ENCODE data around the gene RHBDL3. TPM values are rescaled to one million over a fixed set of nuclear protein-coding genes. Genes with fewer than 3 reads are reported as not detected.
A peak's percentile ranks its signal among the peaks of the same experiment; 100 is the strongest.

RHBDL3 gene, protein sequence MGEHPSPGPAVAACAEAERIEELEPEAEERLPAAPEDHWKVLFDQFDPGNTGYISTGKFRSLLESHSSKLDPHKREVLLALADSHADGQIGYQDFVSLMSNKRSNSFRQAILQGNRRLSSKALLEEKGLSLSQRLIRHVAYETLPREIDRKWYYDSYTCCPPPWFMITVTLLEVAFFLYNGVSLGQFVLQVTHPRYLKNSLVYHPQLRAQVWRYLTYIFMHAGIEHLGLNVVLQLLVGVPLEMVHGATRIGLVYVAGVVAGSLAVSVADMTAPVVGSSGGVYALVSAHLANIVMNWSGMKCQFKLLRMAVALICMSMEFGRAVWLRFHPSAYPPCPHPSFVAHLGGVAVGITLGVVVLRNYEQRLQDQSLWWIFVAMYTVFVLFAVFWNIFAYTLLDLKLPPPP
- under 1 TPM; 0.29 to 0.54 TPM for total RNA-seq

DNA sequence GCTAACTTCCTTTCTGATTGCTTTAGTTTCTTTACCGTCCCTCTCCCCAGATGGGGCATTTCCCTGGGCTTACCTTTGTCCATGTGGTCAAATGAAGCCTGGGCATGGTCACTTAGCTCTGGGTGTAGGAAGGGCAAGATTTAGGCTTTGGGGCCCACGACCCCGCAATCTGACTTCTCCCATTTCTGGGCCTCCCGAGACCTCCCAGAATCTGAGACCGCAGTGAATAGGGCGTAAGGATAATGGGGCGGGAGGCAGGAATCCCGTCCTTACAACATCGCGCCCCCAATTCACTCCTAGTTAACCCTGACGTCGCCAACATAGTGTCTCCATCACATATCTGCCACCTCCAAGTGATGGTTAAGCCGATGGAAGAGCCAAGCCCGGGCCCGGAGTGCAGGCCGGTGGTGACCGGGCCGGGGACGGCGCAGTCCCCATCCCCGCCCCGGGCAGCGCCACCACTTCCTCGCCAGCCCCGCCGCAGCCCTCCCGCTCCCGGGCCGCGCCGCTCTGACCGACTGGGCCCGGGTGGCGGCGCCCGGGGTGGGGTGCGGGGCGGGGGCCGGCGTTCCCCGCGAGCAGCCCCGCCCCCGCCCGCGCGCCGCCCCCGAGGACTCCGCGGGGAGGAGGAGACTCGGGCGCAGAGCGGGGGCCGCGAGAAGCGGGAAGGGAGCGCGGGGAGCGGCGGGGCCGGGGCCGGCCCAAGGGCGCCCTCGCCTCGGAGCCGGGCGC, at the start of gene RHBDL3:
RHBDL3 (plus strand) TSS at position 641 of the 732 bp plus-strand sequence. CDS start 358 bp downstream, outside the sequence.
- Mint-ChIP-seq H3K36me3 (no peaks in the 10 kb centered on the region), H3K4me3 (peak within 1 kb of the TSS; percentile 50), H3K27ac (no peak within 1 kb of the TSS), H3K9me3 (ENCODE audit: low read depth) (no peaks in the 10 kb centered on the region), H3K27me3 (peaks cover 78% of the 10 kb centered on the region), H3K4me1 (peaks cover 12% of the 10 kb centered on the region)
- ATAC-seq (peak; percentile 62), DNase-seq (no peak)
- CTCF ChIA-PET, result interaction anchor here (1.5 to 3.1 kb wide), 3 partner anchors 12 to 54 kb away, joined by 7 to 11 read pairs (median 7); no protein-coding TSS in a partner anchor

DNA sequence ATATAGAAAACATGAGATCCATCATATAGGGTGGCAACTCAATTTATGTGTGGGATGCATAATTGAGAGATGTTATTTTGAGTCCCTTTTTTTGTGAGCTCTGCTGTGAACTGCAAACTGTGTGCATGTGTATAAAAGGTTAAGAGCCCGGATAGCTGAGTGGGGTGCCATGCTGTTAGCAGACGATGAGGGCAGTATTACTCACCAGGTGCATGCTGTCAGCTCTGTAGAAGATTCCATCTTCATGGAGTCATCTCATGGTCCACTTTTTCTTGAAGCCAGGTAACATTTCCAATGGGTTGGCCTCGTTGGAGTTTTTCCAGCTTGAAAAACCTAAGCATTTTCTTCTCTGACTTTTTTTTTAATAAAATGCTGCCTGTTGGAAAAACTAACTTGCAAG, 43.0 kb upstream of the RHBDL3 start:
- no peaks in the 10 kb centered on the region for H3K9me3 Mint-ChIP-seq (ENCODE audit: low read depth)
- H3K27ac Mint-ChIP-seq, result no peak overlapping the region
- no peak for DNase-seq
- no peaks in the 10 kb centered on the region for H3K27me3 Mint-ChIP-seq
- H3K36me3 Mint-ChIP-seq, result peaks cover 20% of the 10 kb centered on the region
- H3K4me1 Mint-ChIP-seq, result peaks cover 19% of the 10 kb centered on the region
- no peak overlapping the region for H3K4me3 Mint-ChIP-seq
- CTCF ChIA-PET, result interaction anchor here (1.7 kb wide), 1 partner anchor 19 kb away, joined by 4 read pairs; no protein-coding TSS in a partner anchor
- no peak for ATAC-seq

GRCh38 chr17:32223703-32224102, 41.9 kb upstream of the RHBDL3 start:
- Mint-ChIP-seq H3K9me3 (ENCODE audit: low read depth) (no peaks in the 10 kb centered on the region), H3K27ac (no peak overlapping the region), H3K4me3 (no peak overlapping the region), H3K27me3 (no peaks in the 10 kb centered on the region), H3K36me3 (peaks cover 18% of the 10 kb centered on the region), H3K4me1 (peaks cover 19% of the 10 kb centered on the region)
- DNase-seq, result no peak
- CTCF ChIA-PET, result interaction anchor here (1.7 kb wide), 1 partner anchor 20 kb away, joined by 4 read pairs; no protein-coding TSS in a partner anchor
- ATAC-seq, result no peak

DNA sequence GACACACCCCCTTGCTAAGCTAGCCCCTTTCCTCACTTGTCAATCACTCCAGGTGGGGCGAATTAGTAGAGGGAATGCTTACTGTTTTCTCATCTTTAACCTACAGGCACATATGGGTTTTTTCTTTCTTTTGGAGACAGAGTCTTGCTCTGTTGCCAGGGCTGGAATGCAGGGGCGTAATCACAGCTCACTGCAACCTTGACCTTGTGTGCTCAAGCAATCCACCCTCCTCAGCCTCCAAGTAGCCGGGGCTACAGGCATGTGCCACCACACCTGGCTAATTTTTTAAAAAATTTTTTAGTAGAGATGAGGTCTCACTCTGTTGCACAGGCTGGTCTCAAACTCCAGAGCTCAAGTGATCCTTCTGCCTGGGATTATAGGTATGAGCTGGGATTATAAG, 38.7 kb upstream of the RHBDL3 start:
- Mint-ChIP-seq H3K36me3 (peaks cover 12% of the 10 kb centered on the region), H3K27me3 (no peaks in the 10 kb centered on the region), H3K4me3 (no peak overlapping the region), H3K4me1 (peaks cover 5% of the 10 kb centered on the region), H3K9me3 (ENCODE audit: low read depth) (no peaks in the 10 kb centered on the region), H3K27ac (no peak overlapping the region)
- ATAC-seq (no peak), DNase-seq (no peak)
- CTCF ChIA-PET, result no interaction called here

- CTCF ChIA-PET, result no interaction called here
- H3K27me3 Mint-ChIP-seq, result no peaks in the 10 kb centered on the region
- no peak overlapping the region for H3K4me3 Mint-ChIP-seq
- no peaks in the 10 kb centered on the region for H3K9me3 Mint-ChIP-seq (ENCODE audit: low read depth)
- H3K4me1 Mint-ChIP-seq, result peaks cover 11% of the 10 kb centered on the region
- no peak for ATAC-seq
- H3K36me3 Mint-ChIP-seq, result peaks cover 9% of the 10 kb centered on the region
- no peak overlapping the region for H3K27ac Mint-ChIP-seq
- DNase-seq, result no peak
Observed at GRCh38 chr17:32227910-32228309, 37.7 kb upstream of the RHBDL3 start.

DNA sequence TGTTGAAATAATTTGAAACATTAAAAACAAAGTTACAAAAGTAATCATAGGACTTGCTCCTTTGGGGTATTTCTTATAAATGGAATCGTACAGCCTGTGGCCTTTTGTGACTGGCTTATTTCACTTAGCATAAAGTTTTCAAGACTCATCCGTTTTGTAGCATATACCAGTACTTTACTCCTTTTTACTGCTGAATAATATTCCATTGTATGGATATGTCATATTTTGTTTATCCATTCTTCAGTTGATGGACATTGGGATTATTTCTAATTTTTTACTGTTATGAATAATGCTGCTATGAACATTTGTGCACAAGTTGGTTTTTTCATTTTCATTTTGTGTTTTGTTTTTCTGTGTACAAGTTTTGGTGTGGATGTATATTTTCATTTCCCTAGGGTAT, 30.0 kb upstream of the RHBDL3 start:
- H3K4me1 Mint-ChIP-seq, result peaks cover 23% of the 10 kb centered on the region
- H3K27me3 Mint-ChIP-seq, result no peaks in the 10 kb centered on the region
- DNase-seq (no peak), ATAC-seq (no peak)
- no peaks in the 10 kb centered on the region for H3K9me3 Mint-ChIP-seq (ENCODE audit: low read depth)
- no peaks in the 10 kb centered on the region for H3K36me3 Mint-ChIP-seq
- CTCF ChIA-PET, result no interaction called here
- no peak overlapping the region for H3K27ac Mint-ChIP-seq
- no peak overlapping the region for H3K4me3 Mint-ChIP-seq

GRCh38 chr17:32239456-32239855, 26.2 kb upstream of the RHBDL3 start:
- no peak overlapping the region for H3K27ac Mint-ChIP-seq
- CTCF ChIA-PET, result no interaction called here
- H3K4me3 Mint-ChIP-seq, result no peak overlapping the region
- ATAC-seq (no peak), DNase-seq (no peak)
- no peaks in the 10 kb centered on the region for H3K36me3 Mint-ChIP-seq
- H3K27me3 Mint-ChIP-seq, result peaks cover 6% of the 10 kb centered on the region
- H3K9me3 Mint-ChIP-seq (ENCODE audit: low read depth), result no peaks in the 10 kb centered on the region
- no peaks in the 10 kb centered on the region for H3K4me1 Mint-ChIP-seq

DNA sequence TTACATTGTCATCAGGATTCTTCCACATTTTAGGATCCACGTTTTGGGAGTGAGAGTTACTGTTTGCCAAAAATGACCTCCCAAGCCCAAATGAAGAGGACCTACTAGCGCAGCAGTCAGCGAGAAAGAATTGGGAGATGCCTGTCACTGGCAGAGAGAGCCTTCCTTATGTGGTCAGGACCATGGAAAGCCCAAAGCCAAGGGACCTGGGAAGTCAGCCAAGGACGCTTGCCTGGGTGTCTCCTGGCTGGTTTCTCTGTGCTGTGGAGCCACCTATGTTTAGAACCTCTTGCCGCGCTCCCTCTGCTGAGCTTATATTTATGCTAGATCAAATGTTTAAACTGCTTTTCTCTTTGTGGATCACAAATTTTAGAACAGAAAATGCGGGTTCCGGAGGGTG, 24.9 kb upstream of the RHBDL3 start:
- H3K36me3 Mint-ChIP-seq, result no peaks in the 10 kb centered on the region

GRCh38 chr17:32241640-32242039, 24.0 kb upstream of the RHBDL3 start:
- Mint-ChIP-seq H3K27ac (no peak overlapping the region), H3K4me1 (no peaks in the 10 kb centered on the region), H3K4me3 (no peak overlapping the region), H3K9me3 (ENCODE audit: low read depth) (no peaks in the 10 kb centered on the region), H3K36me3 (no peaks in the 10 kb centered on the region), H3K27me3 (peaks cover 6% of the 10 kb centered on the region)
- CTCF ChIA-PET, result interaction anchor here (1.1 to 1.7 kb wide), 2 partner anchors 12 to 77 kb away, joined by 3 to 5 read pairs; no protein-coding TSS in a partner anchor
- DNase-seq (no peak), ATAC-seq (no peak)

More for the DNA sequence above, 24.9 kb upstream of the RHBDL3 start:
- Mint-ChIP-seq H3K4me3 (no peak overlapping the region), H3K4me1 (no peaks in the 10 kb centered on the region), H3K9me3 (ENCODE audit: low read depth) (no peaks in the 10 kb centered on the region), H3K27ac (no peak overlapping the region), H3K27me3 (peaks cover 6% of the 10 kb centered on the region)
- CTCF ChIA-PET, result interaction anchor here (1.2 kb wide), 1 partner anchor 11 kb away, joined by 3 read pairs; no protein-coding TSS in a partner anchor
- ATAC-seq (no peak), DNase-seq (no peak)

DNA sequence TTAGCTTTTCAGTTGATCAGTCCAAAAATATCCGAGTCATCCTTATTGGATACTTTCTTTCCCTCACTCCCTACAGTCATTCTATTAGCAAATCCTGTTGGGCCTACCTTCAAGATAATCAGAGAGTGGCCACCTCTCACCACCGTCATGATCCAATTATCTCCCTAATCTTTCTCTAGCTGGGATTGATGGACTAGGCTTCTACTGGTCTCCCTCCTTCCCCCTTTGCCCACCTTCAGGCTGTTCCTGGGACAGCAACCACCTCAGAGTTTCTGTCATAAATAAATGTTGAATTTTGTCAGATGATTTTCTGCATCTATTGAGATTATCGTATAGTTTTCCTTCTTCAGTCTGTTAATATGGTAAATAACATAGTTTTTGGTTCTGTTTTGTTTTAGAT, 16.2 kb upstream of the RHBDL3 start:
- Mint-ChIP-seq H3K27me3 (peaks cover 8% of the 10 kb centered on the region), H3K4me3 (no peak overlapping the region), H3K9me3 (ENCODE audit: low read depth) (no peaks in the 10 kb centered on the region), H3K36me3 (no peaks in the 10 kb centered on the region), H3K27ac (no peak overlapping the region), H3K4me1 (no peaks in the 10 kb centered on the region)
- ATAC-seq (no peak), DNase-seq (no peak)
- CTCF ChIA-PET, result no interaction called here

- Mint-ChIP-seq H3K4me3 (no peak overlapping the region), H3K27me3 (peaks cover 12% of the 10 kb centered on the region), H3K36me3 (no peaks in the 10 kb centered on the region), H3K27ac (no peak overlapping the region), H3K9me3 (ENCODE audit: low read depth) (no peaks in the 10 kb centered on the region), H3K4me1 (no peaks in the 10 kb centered on the region)
- DNase-seq, result peak; percentile 86
- CTCF ChIA-PET, result interaction anchor here (0.6 to 2.9 kb wide), 31 partner anchors 8 to 359 kb away, joined by 3 to 42 read pairs (median 4); partner anchors contain the start of genes CDK5R1, PSMD11, RHBDL3 and RHOT1
- ATAC-seq, result peak; percentile 99
Observed at GRCh38 chr17:32253117-32253611, 12.5 kb upstream of the RHBDL3 start.

DNA sequence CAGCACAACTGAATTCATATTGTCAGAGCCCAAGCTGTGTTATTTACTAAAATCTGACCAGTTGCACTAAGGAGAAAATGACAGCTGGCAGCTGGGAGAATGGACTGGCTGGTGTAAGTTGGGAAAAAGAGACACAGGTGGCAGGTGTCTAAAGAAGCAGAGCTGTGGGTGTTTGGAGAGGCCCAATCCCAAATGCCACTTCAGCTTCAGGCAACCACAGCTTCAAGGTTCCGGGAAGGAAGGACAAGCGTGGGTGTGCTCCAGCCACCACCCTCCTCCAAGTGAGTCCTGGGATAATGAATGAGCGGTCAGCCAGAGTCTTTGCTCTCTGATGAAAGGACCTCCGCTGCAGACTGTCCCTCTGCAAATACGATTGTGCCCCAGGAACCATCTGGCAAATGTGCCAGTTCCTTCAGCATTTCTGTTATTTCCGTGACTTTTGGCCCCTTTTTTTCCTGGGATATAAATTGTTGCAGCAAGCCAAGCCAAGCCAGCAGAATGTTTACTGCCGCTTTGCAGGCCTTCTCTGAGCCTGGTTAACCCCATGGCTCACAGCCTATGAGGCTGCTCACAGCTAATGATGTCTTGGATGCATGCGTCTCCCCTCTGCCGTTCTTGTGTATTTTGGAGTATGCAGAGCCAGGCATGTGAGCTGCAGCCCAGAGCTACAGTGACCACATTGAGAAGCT, 9.5 kb upstream of the RHBDL3 start:
- Mint-ChIP-seq H3K27ac (no peak overlapping the region), H3K4me3 (no peak overlapping the region), H3K36me3 (no peaks in the 10 kb centered on the region), H3K4me1 (no peaks in the 10 kb centered on the region), H3K27me3 (peaks cover 32% of the 10 kb centered on the region), H3K9me3 (ENCODE audit: low read depth) (no peaks in the 10 kb centered on the region)
- DNase-seq (no peak), ATAC-seq (no peak)
- CTCF ChIA-PET, result interaction anchor here (1.6 kb wide), 1 partner anchor 11 kb away, joined by 3 read pairs; no protein-coding TSS in a partner anchor

DNA sequence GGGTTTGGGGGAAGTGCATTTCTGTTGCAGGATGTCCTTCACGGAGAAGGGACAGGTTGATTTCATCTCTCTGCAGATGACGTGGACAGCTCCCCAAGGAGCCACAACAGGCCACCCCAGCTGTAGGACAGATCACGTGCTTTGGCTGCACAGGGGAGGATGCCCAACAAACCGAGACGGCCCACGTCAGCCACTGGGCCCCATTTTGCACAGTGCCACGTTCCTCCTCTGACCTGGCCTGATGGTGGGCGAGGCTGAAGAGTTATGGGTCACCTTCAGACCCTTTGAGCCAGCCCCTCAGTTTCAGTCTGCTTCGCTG, 9.0 kb upstream of the RHBDL3 start:
- CTCF ChIA-PET, result no interaction called here
- Mint-ChIP-seq H3K27me3 (peaks cover 34% of the 10 kb centered on the region), H3K27ac (no peak overlapping the region), H3K36me3 (no peaks in the 10 kb centered on the region), H3K4me1 (no peaks in the 10 kb centered on the region), H3K9me3 (ENCODE audit: low read depth) (no peaks in the 10 kb centered on the region), H3K4me3 (no peak overlapping the region)
- ATAC-seq (no peak), DNase-seq (no peak)
